ENCODE measurements around the gene GNGT1.

DNA sequence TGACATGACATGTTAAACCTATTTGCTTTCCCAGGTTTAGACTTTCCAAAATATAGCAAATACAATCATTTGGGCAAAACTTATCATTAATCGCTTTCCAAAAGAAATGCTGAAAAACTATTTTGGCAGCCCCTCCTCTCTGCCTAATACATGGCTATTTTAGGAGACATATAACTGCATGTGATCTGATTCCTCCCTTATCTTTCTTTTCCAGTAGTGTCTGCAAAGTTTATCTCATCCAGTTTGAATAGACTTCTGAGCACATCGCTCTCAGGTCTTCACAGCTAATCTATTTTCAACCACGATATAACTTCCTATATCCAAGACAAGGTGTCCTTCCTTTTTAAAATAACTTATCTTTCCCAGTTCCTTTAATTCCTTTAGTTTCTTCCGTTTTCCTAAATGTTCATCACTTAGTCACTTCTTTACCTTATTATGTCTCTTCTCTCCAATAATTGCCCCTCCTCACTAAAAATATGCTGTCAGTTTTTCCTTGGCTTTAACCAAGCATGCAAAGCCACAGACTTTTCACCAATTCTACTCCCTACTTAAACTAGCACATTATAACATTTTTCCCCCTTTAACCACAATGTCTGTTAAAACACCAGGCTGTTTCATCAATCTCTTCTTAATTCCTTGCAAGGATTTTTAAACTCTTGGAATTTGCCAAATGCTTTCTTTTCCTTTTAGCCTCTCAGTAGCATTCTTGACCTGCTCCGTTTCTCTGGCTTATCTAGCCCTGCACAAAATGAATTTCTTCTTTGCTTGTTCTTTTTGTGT, 39.6 kb downstream of the GNGT1 start:
- TF ChIP-seq, protein P1, sequence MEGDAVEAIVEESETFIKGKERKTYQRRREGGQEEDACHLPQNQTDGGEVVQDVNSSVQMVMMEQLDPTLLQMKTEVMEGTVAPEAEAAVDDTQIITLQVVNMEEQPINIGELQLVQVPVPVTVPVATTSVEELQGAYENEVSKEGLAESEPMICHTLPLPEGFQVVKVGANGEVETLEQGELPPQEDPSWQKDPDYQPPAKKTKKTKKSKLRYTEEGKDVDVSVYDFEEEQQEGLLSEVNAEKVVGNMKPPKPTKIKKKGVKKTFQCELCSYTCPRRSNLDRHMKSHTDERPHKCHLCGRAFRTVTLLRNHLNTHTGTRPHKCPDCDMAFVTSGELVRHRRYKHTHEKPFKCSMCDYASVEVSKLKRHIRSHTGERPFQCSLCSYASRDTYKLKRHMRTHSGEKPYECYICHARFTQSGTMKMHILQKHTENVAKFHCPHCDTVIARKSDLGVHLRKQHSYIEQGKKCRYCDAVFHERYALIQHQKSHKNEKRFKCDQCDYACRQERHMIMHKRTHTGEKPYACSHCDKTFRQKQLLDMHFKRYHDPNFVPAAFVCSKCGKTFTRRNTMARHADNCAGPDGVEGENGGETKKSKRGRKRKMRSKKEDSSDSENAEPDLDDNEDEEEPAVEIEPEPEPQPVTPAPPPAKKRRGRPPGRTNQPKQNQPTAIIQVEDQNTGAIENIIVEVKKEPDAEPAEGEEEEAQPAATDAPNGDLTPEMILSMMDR (IDR thresholded peaks at IDR 0.05; ENCODE audit: low read depth, low read length, missing input control) = no peak
- TF ChIP-seq TAF1 (conservative IDR thresholded peaks at IDR 0.05) (no peak), HNF4G (IDR thresholded peaks at IDR 0.05) (no peak), SP1 (IDR thresholded peaks at IDR 0.05) (no peak)
- TF ChIP-seq, protein P2, sequence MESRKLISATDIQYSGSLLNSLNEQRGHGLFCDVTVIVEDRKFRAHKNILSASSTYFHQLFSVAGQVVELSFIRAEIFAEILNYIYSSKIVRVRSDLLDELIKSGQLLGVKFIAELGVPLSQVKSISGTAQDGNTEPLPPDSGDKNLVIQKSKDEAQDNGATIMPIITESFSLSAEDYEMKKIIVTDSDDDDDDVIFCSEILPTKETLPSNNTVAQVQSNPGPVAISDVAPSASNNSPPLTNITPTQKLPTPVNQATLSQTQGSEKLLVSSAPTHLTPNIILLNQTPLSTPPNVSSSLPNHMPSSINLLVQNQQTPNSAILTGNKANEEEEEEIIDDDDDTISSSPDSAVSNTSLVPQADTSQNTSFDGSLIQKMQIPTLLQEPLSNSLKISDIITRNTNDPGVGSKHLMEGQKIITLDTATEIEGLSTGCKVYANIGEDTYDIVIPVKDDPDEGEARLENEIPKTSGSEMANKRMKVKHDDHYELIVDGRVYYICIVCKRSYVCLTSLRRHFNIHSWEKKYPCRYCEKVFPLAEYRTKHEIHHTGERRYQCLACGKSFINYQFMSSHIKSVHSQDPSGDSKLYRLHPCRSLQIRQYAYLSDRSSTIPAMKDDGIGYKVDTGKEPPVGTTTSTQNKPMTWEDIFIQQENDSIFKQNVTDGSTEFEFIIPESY (IDR thresholded peaks at IDR 0.05) = no peak
- TF ChIP-seq, protein P3, sequence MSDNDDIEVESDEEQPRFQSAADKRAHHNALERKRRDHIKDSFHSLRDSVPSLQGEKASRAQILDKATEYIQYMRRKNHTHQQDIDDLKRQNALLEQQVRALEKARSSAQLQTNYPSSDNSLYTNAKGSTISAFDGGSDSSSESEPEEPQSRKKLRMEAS (IDR thresholded peaks at IDR 0.05) = no peak
- TF ChIP-seq, protein P4, sequence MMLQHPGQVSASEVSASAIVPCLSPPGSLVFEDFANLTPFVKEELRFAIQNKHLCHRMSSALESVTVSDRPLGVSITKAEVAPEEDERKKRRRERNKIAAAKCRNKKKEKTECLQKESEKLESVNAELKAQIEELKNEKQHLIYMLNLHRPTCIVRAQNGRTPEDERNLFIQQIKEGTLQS (IDR thresholded peaks at IDR 0.05) = no peak

All from liver (tissue), 3 donors.